GM18907 (cell line): ENCODE measurements around the gene FOLR2.

Source experiments
- ATAC-seq: cut with Tn5 transposase; IDR thresholded peaks from one replicate; pipeline ENCODE4 v1.9.1; 2021; ENCODE audit warnings: mild to moderate bottlenecking, moderate library complexity; ENCODE audit not compliant: unreplicated experiment

FOLR2 gene

GRCh38 chr11:72239849-72240460 is 23.4 kb downstream of the FOLR2 start:
- no peak for ATAC-seq

GRCh38 chr11:72240461-72241290 is 24.1 kb downstream of the FOLR2 start:
- ATAC-seq, result no peak

- no peak for ATAC-seq
Measured at GRCh38 chr11:72241291-72241781, 24.7 kb downstream of the FOLR2 start.

GRCh38 chr11:72242141-72242540 is 25.5 kb downstream of the FOLR2 start:
- ATAC-seq, result no peak

GRCh38 chr11:72243173-72244059 is 26.8 kb downstream of the FOLR2 start:
- no peak for ATAC-seq

GRCh38 chr11:72244060-72244360 is 27.4 kb downstream of the FOLR2 start, which contains the start of gene PHOX2A:
PHOX2A (minus strand) TSS chr11:72244176; CDS start chr11:72244004, 172 bp downstream.
- ATAC-seq, result no peak

GRCh38 chr11:72244361-72245262 is 28.0 kb downstream of the FOLR2 start:
- ATAC-seq, result no peak

- no peak for ATAC-seq
Measured at GRCh38 chr11:72245263-72245816, 28.7 kb downstream of the FOLR2 start.

- ATAC-seq, result no peak
Measured at GRCh38 chr11:72247584-72247983, 31.0 kb downstream of the FOLR2 start.

- no peak for ATAC-seq
Measured at GRCh38 chr11:72249961-72250360, 33.4 kb downstream of the FOLR2 start.

GRCh38 chr11:72250661-72251464 is 34.3 kb downstream of the FOLR2 start:
- no peak for ATAC-seq

GRCh38 chr11:72251614-72252013 is 35.0 kb downstream of the FOLR2 start:
- ATAC-seq, result no peak

GRCh38 chr11:72253392-72253791 is 36.8 kb downstream of the FOLR2 start:
- ATAC-seq, result no peak

- ATAC-seq, result no peak
Measured at GRCh38 chr11:72254299-72254993, 37.9 kb downstream of the FOLR2 start.

- ATAC-seq, result no peak
Measured at GRCh38 chr11:72257570-72257969, 41.0 kb downstream of the FOLR2 start.

GRCh38 chr11:72259490-72259889 is 42.9 kb downstream of the FOLR2 start:
- ATAC-seq, result no peak

- no peak for ATAC-seq
Measured at GRCh38 chr11:72260574-72260973, 44.0 kb downstream of the FOLR2 start.

GRCh38 chr11:72263361-72263760 is 46.8 kb downstream of the FOLR2 start:
- ATAC-seq, result no peak

GRCh38 chr11:72265951-72266350 is 49.4 kb downstream of the FOLR2 start:
- no peak for ATAC-seq
